Heart right ventricle (tissue), 16 donors: ENCODE results near the gene F10. TPM values are rescaled to one million over a fixed set of nuclear protein-coding genes. Genes with fewer than 3 reads are reported as not detected.

Experiments
- ATAC-seq, 8 donors: fragments of 200-7000 bp; cut with Tn5 transposase; one replicate each; pipeline ENCODE4 v1.9.1; 2020; ENCODE audit warnings: mild to moderate bottlenecking in 8 of 8, moderate library complexity in 8 of 8, moderate number of reproducible peaks in 1 of 8
- DNase-seq, 2 donors: peaks; one replicate each; pipeline ENCODE4 v3.0.0-alpha.2; 2020
- H3K27ac ChIP-seq, 10 donors: fragments of 200-600 bp; sonication (generic) in 2 of 10; one replicate each; pipeline versions ENCODE4 v1.5.0 to v1.8.0; 2020 to 2022; ENCODE audit warnings: mild to moderate bottlenecking in 3 of 10
- H3K27me3 ChIP-seq, 7 donors: fragments of 200-600 bp; one replicate each; pipeline ENCODE4 v1.8.0; 2021 to 2022; ENCODE audit warnings: mild to moderate bottlenecking in 2 of 7
- H3K36me3 ChIP-seq, 9 donors: fragments of 200-600 bp; sonication (generic) in 1 of 9; one replicate each; pipeline versions ENCODE4 v1.5.0 to v1.8.0; 2020 to 2022; ENCODE audit warnings: mild to moderate bottlenecking in 2 of 9
- H3K4me1 ChIP-seq, 9 donors: fragments of 200-600 bp; sonication (generic) in 1 of 9; one replicate each; pipeline versions ENCODE4 v1.5.0 to v1.8.0; 2020 to 2022; ENCODE audit warnings: mild to moderate bottlenecking in 4 of 9
- H3K4me3 ChIP-seq, 10 donors: fragments of 200-600 bp; sonication (generic) in 2 of 10; one replicate each; pipeline versions ENCODE4 v1.5.0 to v1.8.0; 2020 to 2022; ENCODE audit warnings: mild to moderate bottlenecking in 7 of 10, moderate library complexity in 2 of 10
- H3K9me3 ChIP-seq, 11 donors: fragments of 200-600 bp in 10 of 11; sonication (generic) in 2 of 11; one replicate each; pipeline versions ENCODE4 v1.5.0 to v1.8.0; 2013 to 2022; ENCODE audit warnings: mild to moderate bottlenecking in 2 of 11, control low read depth in 1 of 11, moderate library complexity in 1 of 11
- CTCF ChIP-seq, 9 donors: fragments of 200-600 bp; sonication (generic) in 2 of 9; IDR thresholded peaks; one replicate each; pipeline versions ENCODE4 v1.5.0 to v1.8.0; 2021 to 2022; ENCODE audit warnings: antibody characterized with exemption in 9 of 9, mild to moderate bottlenecking in 5 of 9, moderate library complexity in 1 of 9
- WGBS, 2 donors: extraction: QIAGEN DNeasy Blood & Tissue Kit; methylation state at CpG; one replicate each; pipeline ENCODE4 v1.1.7; 2013; ENCODE audit warnings: inconsistent platforms in 1 of 2; 5-methylcytosine and 5-hydroxymethylcytosine counted together
- intact Hi-C, 10 donors: fragments of 100-400 bp; cut with DNase I; formaldehyde crosslinking; loops; one replicate each; pipeline versions ENCODE4 v1.11.1 to v1.14.2; 2022
- polyA plus RNA-seq, 2 donors: library from polyadenylated mRNA; stranded (reverse); fragments of 200-250 nt; gene quantifications; one replicate each; pipeline ENCODE4 v1.2.3, GENCODE V29; 2013
- total RNA-seq, 10 donors: library from RNA; stranded (reverse); fragmentation: NEBNext Ultra II Directional in 3 of 10; extraction: Animal tissue kit (Norgen Biotek cat#: 25700) in 3 of 10; gene quantifications; one replicate each; pipeline versions ENCODE4 v1.2.1 to v1.2.4, GENCODE V29; 2021 to 2023
- donor health status: Arrhythmogenic right ventricular cardiomyopathy.
- donor health status: ischemic (EF 13 %, LVEDD 7.1; RV severe dilation, severe dysfunction).
- donor health status: healthy with polysubstance abuse.
- donor health status: DM: no; HTN: yes; CAD: no.
- donor health status: DM: no; HTN: no; CAD: no.
- donor health status: ischemic (EF 25% LVEDD 6.9; RV normal size, moderate dysfunction).
- donor health status: ischemic (EF 25% LVEDD 5.7; RV mildly dilated, moderate dysfunction).
- donor health status: healthy.
- donor health status: DM: yes; HTN: yes; CAD: no.
- donor health status: Ischemic cardiomyopathy.
- donor health status: ischemic (EF 35%, LVEDD 5.7; RV mildly dilated, moderate dysfunction).
- donor health status: nonischemic (EF 11% LVEDD 7.7; RV severe dilation, severe dysfunction).
- donor health status: DM: yes; HTN: yes; CAD: no.
- donor health status: PGD.
- donor health status: ischemic (EF 29% LVEDD 5.4; RV normal size, mild dysfunction).
- donor health status: nonischemic (EF 23%, LVEDD 6.1; RV moderate dilation, normal function).

The F10 gene
- total and polyA plus RNA-seq, 12 donors: 1.7 to 15.1 (median 6.3) TPM

- intact Hi-C loops: no loop called here
- H3K36me3 ChIP-seq: no peaks in the 10 kb centered on the region
- no peak overlapping the region for H3K27ac ChIP-seq
- no peak for ATAC-seq
- no peak for TF ChIP-seq CTCF (IDR thresholded peaks at IDR 0.05)
- H3K4me3 ChIP-seq: no peak overlapping the region
- peaks cover 14 to 15% (median 14%) of the 10 kb centered on the region in 7 donors for H3K27me3 ChIP-seq
- WGBS, 2 donors: 86 to 90% methylated on average over 17 of the region's 17 CpGs
- H3K9me3 ChIP-seq: no peaks in the 10 kb centered on the region
- peaks cover 6 to 14% (median 12%) of the 10 kb centered on the region in 9 donors for H3K4me1 ChIP-seq
- DNase-seq: no peak
Observed at GRCh38 chr13:113114511-113115362, 7.9 kb upstream of the F10 start.

- no peak for TF ChIP-seq CTCF (IDR thresholded peaks at IDR 0.05)
- H3K36me3 ChIP-seq: no peaks in the 10 kb centered on the region
- peaks cover 5 to 6% (median 6%) of the 10 kb centered on the region in 7 donors for H3K27me3 ChIP-seq
- intact Hi-C loops: no loop called here
- H3K9me3 ChIP-seq: no peaks in the 10 kb centered on the region
- no peak overlapping the region for H3K4me3 ChIP-seq
- DNase-seq: no peak
- no peak overlapping the region for H3K27ac ChIP-seq
- WGBS, 2 donors: 81 to 83% methylated on average over 21 of the region's 21 CpGs
- ATAC-seq: no peak
- H3K4me1 ChIP-seq: peaks cover under 1 to 5% (median 4%) of the 10 kb centered on the region in 9 donors
Observed at GRCh38 chr13:113115363-113116205, 7.0 kb upstream of the F10 start.

- WGBS, 2 donors: 85% methylated on average over 10 of the region's 10 CpGs
Observed at GRCh38 chr13:113116206-113116800, 6.3 kb upstream of the F10 start.

More at GRCh38 chr13:113116206-113116800, 6.3 kb upstream of the F10 start:
- TF ChIP-seq CTCF (IDR thresholded peaks at IDR 0.05): no peak
- ATAC-seq (no peak), DNase-seq (no peak)
- intact Hi-C loops: no loop called here
- Histone ChIP-seq H3K27me3 (no peaks in the 10 kb centered on the region), H3K27ac (no peak overlapping the region), H3K4me1 (no peaks in the 10 kb centered on the region), H3K9me3 (no peaks in the 10 kb centered on the region), H3K4me3 (no peak overlapping the region), H3K36me3 (no peaks in the 10 kb centered on the region)
